OCI-LY1 (cell line): ENCODE measurements around the gene CCDC187.

ENCODE experiments used
- CTCF ChIP-seq: fragments of 200-600 bp; sonication (generic), shearing (Covaris generic); IDR thresholded peaks from 2 replicates; pipeline ENCODE4 v1.5.1; 2017; ENCODE audit warnings: mild to moderate bottlenecking, antibody characterized with exemption, low read length, moderate library complexity, mixed read lengths
- EZH2 ChIP-seq: fragments of 200-600 bp; sonication (generic), shearing (Covaris generic); IDR thresholded peaks from 2 replicates; pipeline ENCODE4 v1.8.0; 2017; ENCODE audit warnings: borderline replicate concordance, mixed run types, mild to moderate bottlenecking, antibody characterized with exemption, low read length, moderate library complexity, mixed read lengths

GRCh38 chr9:136273244-136273865, 30.5 kb downstream of the CCDC187 start:
- no peak for TF ChIP-seq CTCF
- no peak for TF ChIP-seq EZH2
